GM23248 (cell line): Measurements from ENCODE around the gene WDR70.

Source experiments
- EZH2 ChIP-seq: fragments of 200-600 bp; sonication (generic); IDR thresholded peaks from 2 replicates; pipeline ENCODE4 v1.6.1; 2018; ENCODE audit warnings: antibody characterized with exemption, mild to moderate bottlenecking; ENCODE audit not compliant: insufficient read depth, poor library complexity, severe bottlenecking
- EZH2phosphoT487 ChIP-seq: fragments of 200-600 bp; sonication (generic); IDR thresholded peaks from 2 replicates; pipeline ENCODE4 v1.6.1; 2018; ENCODE audit warnings: antibody characterized with exemption, moderate library complexity, mild to moderate bottlenecking, low read depth; ENCODE audit not compliant: insufficient read depth

DNA sequence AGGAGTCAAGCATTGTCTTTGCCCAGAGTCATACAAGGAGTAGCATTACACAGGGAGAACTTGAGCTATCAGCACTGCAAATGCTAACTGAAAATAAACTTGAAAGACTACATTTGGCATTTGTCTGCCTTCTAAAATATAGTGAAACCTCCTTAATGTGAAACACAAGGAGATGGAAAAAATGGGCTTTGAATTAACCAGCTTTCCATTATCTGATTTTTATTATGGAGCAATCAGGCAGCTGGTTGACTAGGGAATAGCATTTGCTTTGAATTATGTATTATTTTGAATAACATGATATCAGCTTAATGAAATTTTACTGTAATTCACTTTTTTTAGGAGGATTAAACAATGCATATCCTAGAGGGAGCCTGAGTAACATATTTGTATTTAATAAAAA lies 329.9 kb downstream of the WDR70 start:
- TF ChIP-seq EZH2 (no peak), EZH2phosphoT487 (no peak)
